Measurements from ENCODE around the gene ZNF586.
"Not testable (repeated sequence)": the region's sequence is repeated elsewhere in the genome, so short reads cannot be mapped to it uniquely, and the experiment has no call there.

The ZNF586 gene

GRCh38 chr19:57786286-57786685 lies 16.8 kb downstream of the ZNF586 start:
- Histone ChIP-seq H3K79me2 (ENCODE audit: low read length) (peaks cover 90% of the 10 kb centered on the region), H4K20me1 (ENCODE audit: insufficient read depth, low read length) (peaks cover 52% of the 10 kb centered on the region), H3K9ac (ENCODE audit: low read length) (no peak overlapping the region), H3K27me3 (ENCODE audit: low read depth, low read length) (no peaks in the 10 kb centered on the region), H3K36me3 (replicated peaks; ENCODE audit: low read depth, low read length) (peaks cover 47% of the 10 kb centered on the region), H3K4me1 (ENCODE audit: low read length) (no peaks in the 10 kb centered on the region), H3K4me2 (ENCODE audit: low read length) (no peak overlapping the region), H3K4me3 (ENCODE audit: low read length) (no peak overlapping the region), H3K9me3 (ENCODE audit: insufficient read depth, low read length) (no peaks in the 10 kb centered on the region), H3K27ac (ENCODE audit: low read length) (no peak overlapping the region), H2AFZ (ENCODE audit: low read depth, low read length) (no peak overlapping the region)
- TF ChIP-seq CTCF (IDR thresholded peaks at IDR 0.05; ENCODE audit: low read depth, low read length) = no peak

GRCh38 chr19:57786906-57787305 lies 17.4 kb downstream of the ZNF586 start:
- H3K27me3 ChIP-seq (ENCODE audit: low read depth, low read length) = no peaks in the 10 kb centered on the region
- no peaks in the 10 kb centered on the region for H3K9me3 ChIP-seq (ENCODE audit: insufficient read depth, low read length)
- no peaks in the 10 kb centered on the region for H3K4me1 ChIP-seq (ENCODE audit: low read length)
- no peak overlapping the region for H3K4me3 ChIP-seq (ENCODE audit: low read length)
- H3K79me2 ChIP-seq (ENCODE audit: low read length) = peaks cover 88% of the 10 kb centered on the region
- H3K4me2 ChIP-seq (ENCODE audit: low read length) = no peak overlapping the region
- no peak overlapping the region for H3K9ac ChIP-seq (ENCODE audit: low read length)
- peaks cover 46% of the 10 kb centered on the region for H3K36me3 ChIP-seq (replicated peaks; ENCODE audit: low read depth, low read length)
- H4K20me1 ChIP-seq (ENCODE audit: insufficient read depth, low read length) = peaks cover 45% of the 10 kb centered on the region
- H3K27ac ChIP-seq (ENCODE audit: low read length) = no peak overlapping the region
- H2AFZ ChIP-seq (ENCODE audit: low read depth, low read length) = no peak overlapping the region
- TF ChIP-seq CTCF (IDR thresholded peaks at IDR 0.05; ENCODE audit: low read depth, low read length) (no peak), EZH2phosphoT487 (IDR thresholded peaks at IDR 0.05; ENCODE audit: low read depth) (no peak)

- H3K9ac ChIP-seq (ENCODE audit: low read length) = no peak overlapping the region
- no peak overlapping the region for H3K27ac ChIP-seq (ENCODE audit: low read length)
- H3K27me3 ChIP-seq (ENCODE audit: low read depth, low read length) = no peaks in the 10 kb centered on the region
- H2AFZ ChIP-seq (ENCODE audit: low read depth, low read length) = no peak overlapping the region
- no peak overlapping the region for H3K4me3 ChIP-seq (ENCODE audit: low read length)
- H3K9me3 ChIP-seq (ENCODE audit: insufficient read depth, low read length) = no peaks in the 10 kb centered on the region
- H3K36me3 ChIP-seq (replicated peaks; ENCODE audit: low read depth, low read length) = peaks cover 47% of the 10 kb centered on the region
- H3K4me1 ChIP-seq (ENCODE audit: low read length) = no peaks in the 10 kb centered on the region
- TF ChIP-seq CTCF (IDR thresholded peaks at IDR 0.05; ENCODE audit: low read depth, low read length) = no peak
- no peak for TF ChIP-seq EZH2phosphoT487 (IDR thresholded peaks at IDR 0.05; ENCODE audit: low read depth)
- H4K20me1 ChIP-seq (ENCODE audit: insufficient read depth, low read length) = peaks cover 44% of the 10 kb centered on the region
- peaks cover 82% of the 10 kb centered on the region for H3K79me2 ChIP-seq (ENCODE audit: low read length)
- H3K4me2 ChIP-seq (ENCODE audit: low read length) = no peak overlapping the region
These were observed 18.7 kb downstream of the ZNF586 start for GRCh38 chr19:57788114-57788692.

- H3K27ac ChIP-seq (ENCODE audit: low read length) = no peak overlapping the region
- H3K4me1 ChIP-seq (ENCODE audit: low read length) = no peaks in the 10 kb centered on the region
- H3K9me3 ChIP-seq (ENCODE audit: insufficient read depth, low read length) = no peaks in the 10 kb centered on the region
- H2AFZ ChIP-seq (ENCODE audit: low read depth, low read length) = no peak overlapping the region
- no peaks in the 10 kb centered on the region for H3K27me3 ChIP-seq (ENCODE audit: low read depth, low read length)
- peaks cover 46% of the 10 kb centered on the region for H3K36me3 ChIP-seq (replicated peaks; ENCODE audit: low read depth, low read length)
- peaks cover 74% of the 10 kb centered on the region for H3K79me2 ChIP-seq (ENCODE audit: low read length)
- no peak overlapping the region for H3K4me3 ChIP-seq (ENCODE audit: low read length)
- no peak overlapping the region for H3K9ac ChIP-seq (ENCODE audit: low read length)
- H4K20me1 ChIP-seq (ENCODE audit: insufficient read depth, low read length) = peaks cover 40% of the 10 kb centered on the region
- TF ChIP-seq CTCF (IDR thresholded peaks at IDR 0.05; ENCODE audit: low read depth, low read length) (no peak), EZH2phosphoT487 (IDR thresholded peaks at IDR 0.05; ENCODE audit: low read depth) (no peak)
- H3K4me2 ChIP-seq (ENCODE audit: low read length) = no peak overlapping the region
These were observed 19.8 kb downstream of the ZNF586 start for GRCh38 chr19:57789288-57789687.

GRCh38 chr19:57796580-57796979 lies 27.1 kb downstream of the ZNF586 start:
- not testable (repeated sequence) for H3K27me3 ChIP-seq (ENCODE audit: low read depth, low read length); H3K4me3 ChIP-seq (ENCODE audit: low read length); H3K9ac ChIP-seq (ENCODE audit: low read length); H4K20me1 ChIP-seq (ENCODE audit: insufficient read depth, low read length); H3K4me2 ChIP-seq (ENCODE audit: low read length); H2AFZ ChIP-seq (ENCODE audit: low read depth, low read length); H3K27ac ChIP-seq (ENCODE audit: low read length); H3K9me3 ChIP-seq (ENCODE audit: insufficient read depth, low read length)
- Histone ChIP-seq H3K4me1 (ENCODE audit: low read length) (peaks cover 18% of the 10 kb centered on the region), H3K79me2 (ENCODE audit: low read length) (peaks cover 49% of the 10 kb centered on the region), H3K36me3 (replicated peaks; ENCODE audit: low read depth, low read length) (peaks cover 36% of the 10 kb centered on the region)
